Fibroblast of villous mesenchyme (primary cell): ENCODE results near the gene ADGRG6. TPM values are rescaled to one million over a fixed set of nuclear protein-coding genes. Genes with fewer than 3 reads are reported as not detected.

Experiments
- DNase-seq: peaks from one replicate; pipeline ENCODE4 v3.0.0-alpha.2; 2010; ENCODE audit warnings: low read depth
- H3K4me3 ChIP-seq: 2 replicates; pipeline ENCODE4 v1.5.1; 2011; ENCODE audit warnings: low read depth, mild to moderate bottlenecking, low read length
- CTCF ChIP-seq: IDR thresholded peaks from 2 replicates; pipeline ENCODE4 v1.5.1; 2012; ENCODE audit warnings: low read depth, mild to moderate bottlenecking, low read length; ENCODE audit not compliant: insufficient read depth
- total RNA-seq: library from RNA; depleted of rRNA; stranded (reverse); fragments of >200 nt; gene quantifications from 2 replicates; pipeline ENCODE4 v1.2.3, GENCODE V29; 2012

Gene ADGRG6
- total RNA-seq, 1 donor = 153 TPM

- no peak overlapping the region for H3K4me3 ChIP-seq
Measured at GRCh38 chr6:142356884-142357225, 55.0 kb downstream of the ADGRG6 start.

GRCh38 chr6:142357879-142358278 is 56.1 kb downstream of the ADGRG6 start:
- no peak overlapping the region for H3K4me3 ChIP-seq
- TF ChIP-seq CTCF = no peak
- DNase-seq = peak; percentile 54

More at GRCh38 chr6:142356884-142357225, 55.0 kb downstream of the ADGRG6 start:
- DNase-seq = no peak
- no peak for TF ChIP-seq CTCF

- peak; percentile 73 for DNase-seq
- no peak for TF ChIP-seq CTCF
- H3K4me3 ChIP-seq = no peak overlapping the region
Measured at GRCh38 chr6:142359271-142359960, 57.6 kb downstream of the ADGRG6 start.

- no peak for TF ChIP-seq CTCF
- no peak overlapping the region for H3K4me3 ChIP-seq
- no peak for DNase-seq
Measured at GRCh38 chr6:142361345-142361744, 59.5 kb downstream of the ADGRG6 start.

- TF ChIP-seq CTCF = no peak
- no peak overlapping the region for H3K4me3 ChIP-seq
- DNase-seq = peak; percentile 96
Measured at GRCh38 chr6:142361779-142362750, 60.3 kb downstream of the ADGRG6 start.

- no peak overlapping the region for H3K4me3 ChIP-seq
- DNase-seq = no peak
- TF ChIP-seq CTCF = no peak
Measured at GRCh38 chr6:142367061-142367460, 65.3 kb downstream of the ADGRG6 start.
